Measurements from ENCODE around the gene CILP.

- TF ChIP-seq, protein P1, sequence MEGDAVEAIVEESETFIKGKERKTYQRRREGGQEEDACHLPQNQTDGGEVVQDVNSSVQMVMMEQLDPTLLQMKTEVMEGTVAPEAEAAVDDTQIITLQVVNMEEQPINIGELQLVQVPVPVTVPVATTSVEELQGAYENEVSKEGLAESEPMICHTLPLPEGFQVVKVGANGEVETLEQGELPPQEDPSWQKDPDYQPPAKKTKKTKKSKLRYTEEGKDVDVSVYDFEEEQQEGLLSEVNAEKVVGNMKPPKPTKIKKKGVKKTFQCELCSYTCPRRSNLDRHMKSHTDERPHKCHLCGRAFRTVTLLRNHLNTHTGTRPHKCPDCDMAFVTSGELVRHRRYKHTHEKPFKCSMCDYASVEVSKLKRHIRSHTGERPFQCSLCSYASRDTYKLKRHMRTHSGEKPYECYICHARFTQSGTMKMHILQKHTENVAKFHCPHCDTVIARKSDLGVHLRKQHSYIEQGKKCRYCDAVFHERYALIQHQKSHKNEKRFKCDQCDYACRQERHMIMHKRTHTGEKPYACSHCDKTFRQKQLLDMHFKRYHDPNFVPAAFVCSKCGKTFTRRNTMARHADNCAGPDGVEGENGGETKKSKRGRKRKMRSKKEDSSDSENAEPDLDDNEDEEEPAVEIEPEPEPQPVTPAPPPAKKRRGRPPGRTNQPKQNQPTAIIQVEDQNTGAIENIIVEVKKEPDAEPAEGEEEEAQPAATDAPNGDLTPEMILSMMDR (IDR thresholded peaks at IDR 0.05; ENCODE audit: low read depth, low read length), result no peak
- no peak for TF ChIP-seq EZH2phosphoT487 (IDR thresholded peaks at IDR 0.05; ENCODE audit: low read depth)
Observed at GRCh38 chr15:65184868-65185717, 26.2 kb downstream of the CILP start, which contains the start of gene CLPX.

Measured in OCI-LY3 (cell line).